HepG2 (cell line): ENCODE measurements around the gene KDR.

Experiments
- ZNF776 ChIP-seq: sonication (generic); formaldehyde crosslinking; IDR thresholded peaks from 2 replicates; pipeline ENCODE4 v1.4.0; 2020; ENCODE audit warnings: mild to moderate bottlenecking, missing genetic modification reagents
- ZNF792 ChIP-seq: IDR thresholded peaks from 2 replicates; pipeline ENCODE4 v1.6.1; 2016
- ZNF879 ChIP-seq: sonication (generic); formaldehyde crosslinking; IDR thresholded peaks from 2 replicates; pipeline ENCODE4 v1.8.1; 2023; ENCODE audit warnings: missing genetic modification reagents
- TF ChIP-seq, protein P1 (sequence below): sonication (generic); formaldehyde crosslinking; IDR thresholded peaks from 2 replicates; pipeline ENCODE4 v1.5.0; 2020; ENCODE audit warnings: mild to moderate bottlenecking, missing genetic modification reagents, moderate library complexity

- TF ChIP-seq ZNF776 (CRISPR knock-in tag) (no peak), ZNF792 (CRISPR knock-in tag) (no peak), ZNF879 (no peak)
- TF ChIP-seq, protein P1, sequence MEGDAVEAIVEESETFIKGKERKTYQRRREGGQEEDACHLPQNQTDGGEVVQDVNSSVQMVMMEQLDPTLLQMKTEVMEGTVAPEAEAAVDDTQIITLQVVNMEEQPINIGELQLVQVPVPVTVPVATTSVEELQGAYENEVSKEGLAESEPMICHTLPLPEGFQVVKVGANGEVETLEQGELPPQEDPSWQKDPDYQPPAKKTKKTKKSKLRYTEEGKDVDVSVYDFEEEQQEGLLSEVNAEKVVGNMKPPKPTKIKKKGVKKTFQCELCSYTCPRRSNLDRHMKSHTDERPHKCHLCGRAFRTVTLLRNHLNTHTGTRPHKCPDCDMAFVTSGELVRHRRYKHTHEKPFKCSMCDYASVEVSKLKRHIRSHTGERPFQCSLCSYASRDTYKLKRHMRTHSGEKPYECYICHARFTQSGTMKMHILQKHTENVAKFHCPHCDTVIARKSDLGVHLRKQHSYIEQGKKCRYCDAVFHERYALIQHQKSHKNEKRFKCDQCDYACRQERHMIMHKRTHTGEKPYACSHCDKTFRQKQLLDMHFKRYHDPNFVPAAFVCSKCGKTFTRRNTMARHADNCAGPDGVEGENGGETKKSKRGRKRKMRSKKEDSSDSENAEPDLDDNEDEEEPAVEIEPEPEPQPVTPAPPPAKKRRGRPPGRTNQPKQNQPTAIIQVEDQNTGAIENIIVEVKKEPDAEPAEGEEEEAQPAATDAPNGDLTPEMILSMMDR (CRISPR knock-in tag), result no peak
Observed at GRCh38 chr4:55077577-55077976, 47.8 kb downstream of the KDR start.
